Measurements from ENCODE around the gene IFRD2.

DNA sequence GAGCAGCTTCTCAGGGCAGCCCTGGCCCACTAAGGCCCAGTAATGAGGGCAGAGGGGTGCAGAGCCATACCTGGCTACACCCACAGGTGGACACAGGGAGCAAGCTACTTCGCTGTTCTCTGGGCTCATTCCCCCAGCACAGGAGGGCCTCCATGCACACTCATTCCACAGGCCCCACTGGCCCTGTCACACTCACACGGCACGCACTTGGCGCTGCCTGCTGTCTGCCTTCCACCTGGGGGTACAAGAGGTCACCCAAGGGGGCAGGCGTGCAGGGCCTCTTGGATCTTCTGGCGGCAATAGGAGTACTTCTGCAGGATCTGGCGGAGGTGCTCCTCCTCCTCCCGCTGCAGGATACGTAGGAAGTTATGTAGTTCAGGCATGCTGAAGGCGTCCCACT, 38.1 kb upstream of the IFRD2 start:
- TF ChIP-seq CTCF (IDR thresholded peaks at IDR 0.05) (no peak), POLR2AphosphoS5 (IDR thresholded peaks at IDR 0.05; ENCODE audit: insufficient read depth in 1 of 2, low read depth in 1 of 2) (no peak), POLR2A (IDR thresholded peaks at IDR 0.05) (no peak)

Data from vagina (tissue), 2 donors.